GM18909 (cell line): ENCODE results near the gene GPR39.

Experiments used
- ATAC-seq: cut with Tn5 transposase; IDR thresholded peaks from one replicate; pipeline ENCODE4 v1.9.1; 2021; ENCODE audit warnings: mild to moderate bottlenecking; ENCODE audit not compliant: unreplicated experiment, poor library complexity

The GPR39 gene

DNA sequence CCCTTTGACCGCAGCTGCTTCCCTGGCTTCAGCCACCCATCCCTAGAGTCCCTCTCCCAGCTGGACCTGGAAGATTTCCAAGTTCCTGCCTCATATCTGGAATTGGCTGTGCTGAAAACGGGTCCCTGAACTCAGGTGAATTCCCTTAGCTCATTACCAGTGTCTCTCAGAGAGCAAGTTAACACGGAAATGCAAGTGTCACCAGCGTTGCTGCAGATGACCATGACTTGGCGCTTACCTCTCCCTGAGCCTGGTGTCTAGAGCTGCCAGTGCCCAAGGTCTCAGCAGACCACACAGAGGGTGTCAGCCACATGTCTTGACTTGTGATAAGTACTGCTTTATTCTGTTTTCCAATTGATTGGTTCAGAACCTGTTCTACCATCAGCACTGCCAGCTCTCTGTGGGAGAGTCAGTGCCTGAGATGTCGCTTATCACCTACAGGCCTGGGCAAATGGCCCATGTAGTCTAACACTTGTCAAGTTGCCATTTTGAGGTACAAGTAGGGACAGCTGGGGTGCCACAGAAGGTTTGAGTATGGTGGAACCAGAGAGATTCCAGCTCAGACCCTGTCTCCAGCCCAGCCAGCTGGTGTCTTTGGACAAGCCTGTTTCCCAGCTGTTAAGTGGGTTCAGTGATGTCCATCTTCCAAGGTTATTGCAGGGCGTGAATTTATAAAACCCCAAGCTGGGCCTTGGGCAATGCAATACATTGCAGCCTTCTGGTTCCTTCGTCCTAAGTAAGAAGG lies 204.7 kb downstream of the GPR39 start:
- ATAC-seq = no peak

DNA sequence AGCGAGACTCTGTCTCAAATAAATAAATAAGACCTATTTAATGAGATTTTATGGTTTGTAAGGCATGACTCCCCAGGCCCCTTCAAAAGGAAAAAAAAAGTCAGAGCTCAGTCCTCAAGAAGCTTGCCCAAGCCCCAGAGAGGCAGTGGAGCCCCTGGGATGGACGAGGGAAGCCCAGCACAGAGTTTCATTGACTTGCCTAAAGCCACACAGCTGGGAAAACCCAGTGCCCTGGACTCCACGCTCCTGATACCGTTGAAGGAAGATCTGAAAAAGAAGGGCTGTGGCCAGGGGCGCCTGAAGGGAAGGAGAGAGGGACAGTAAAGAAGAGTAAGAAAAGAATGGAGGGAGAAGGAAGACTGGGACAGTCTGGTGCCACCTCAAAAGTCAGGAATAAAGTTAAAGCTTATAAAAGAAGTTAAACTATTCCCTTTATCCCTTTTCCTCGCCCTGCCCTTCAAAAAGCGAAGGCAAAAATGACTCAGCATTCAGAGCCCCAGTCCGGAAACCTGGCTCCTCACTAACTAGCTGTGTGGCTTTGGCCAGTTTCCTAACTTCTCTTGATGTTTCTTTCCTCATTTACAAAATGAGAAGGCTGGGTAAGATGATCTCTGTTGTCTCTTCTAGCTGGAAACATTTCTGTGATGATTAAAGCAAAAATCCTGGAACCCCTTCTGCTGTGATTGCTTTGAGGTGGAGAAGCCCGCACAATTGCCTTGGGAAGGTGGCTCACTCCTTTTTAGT lies 206.7 kb downstream of the GPR39 start:
- ATAC-seq = no peak

DNA sequence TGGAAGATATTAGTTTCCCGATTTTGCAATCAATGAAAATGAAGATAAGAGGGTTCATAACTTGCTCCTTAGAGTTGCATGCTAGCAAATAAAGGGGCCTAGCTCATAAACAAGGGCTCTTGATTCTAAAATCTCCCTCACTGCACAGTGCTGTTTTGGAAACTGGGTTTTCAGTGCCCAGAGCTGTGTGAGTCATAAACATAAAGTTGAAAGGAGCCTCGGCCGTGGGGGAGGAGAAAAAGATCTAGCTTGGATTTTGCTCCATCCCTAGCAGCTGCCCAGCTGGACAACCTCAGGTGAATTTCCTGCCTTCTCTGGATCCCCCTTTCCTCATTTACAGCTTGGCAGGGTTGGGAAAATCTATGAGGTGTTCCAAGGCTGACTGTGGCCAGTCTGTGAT lies 210.9 kb downstream of the GPR39 start:
- ATAC-seq = no peak

DNA sequence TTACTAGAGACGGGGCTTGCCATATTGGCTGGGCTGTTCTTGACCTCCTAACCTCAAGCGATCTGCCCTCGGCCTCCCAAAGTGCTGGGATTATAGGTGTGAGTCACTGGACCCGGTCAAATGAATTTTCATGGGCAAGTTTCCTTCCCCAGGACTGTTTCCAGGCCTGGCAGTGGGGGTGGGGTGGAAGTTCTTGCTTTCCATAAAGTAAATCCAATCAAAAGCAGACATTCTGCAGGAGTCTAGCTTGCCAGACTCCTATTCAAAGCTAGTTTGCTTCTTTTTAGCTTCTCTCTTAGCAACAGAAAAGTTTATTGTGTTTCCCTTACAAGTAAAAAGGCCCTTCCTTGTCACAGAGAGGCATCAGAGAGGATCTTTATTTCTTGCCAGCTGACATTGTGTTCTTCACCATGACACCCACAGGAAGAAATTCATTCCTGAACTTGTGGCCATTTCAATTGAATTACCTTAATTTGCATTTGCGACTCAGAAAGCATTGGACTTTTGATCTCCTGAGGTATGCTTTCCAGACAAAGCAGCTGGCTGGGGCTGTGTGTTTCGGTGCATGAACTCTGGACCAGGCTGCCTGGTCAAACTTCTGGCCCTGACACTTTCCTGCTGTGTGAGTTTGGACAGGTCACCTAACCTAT lies 215.5 kb downstream of the GPR39 start:
- no peak for ATAC-seq

DNA sequence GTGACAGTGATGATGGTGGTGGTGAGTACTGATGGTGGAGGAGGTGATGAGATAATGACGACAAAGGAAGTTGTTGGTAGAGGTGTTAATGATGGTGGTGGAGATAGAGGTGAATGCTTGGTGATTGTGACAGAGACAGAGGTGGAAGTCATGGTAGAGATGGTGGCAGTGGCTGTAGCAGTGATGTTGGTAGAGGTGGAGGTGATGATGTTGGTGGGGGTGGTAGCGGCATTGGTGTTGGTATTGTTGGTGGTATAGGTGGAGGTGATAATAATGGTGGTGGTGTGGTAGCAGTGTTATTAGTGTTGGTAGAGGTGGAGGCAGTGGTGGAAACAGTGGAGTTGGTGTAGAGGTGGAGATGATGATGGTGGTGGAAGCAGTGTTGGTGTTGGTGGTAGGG lies 217.0 kb downstream of the GPR39 start:
- no peak for ATAC-seq

DNA sequence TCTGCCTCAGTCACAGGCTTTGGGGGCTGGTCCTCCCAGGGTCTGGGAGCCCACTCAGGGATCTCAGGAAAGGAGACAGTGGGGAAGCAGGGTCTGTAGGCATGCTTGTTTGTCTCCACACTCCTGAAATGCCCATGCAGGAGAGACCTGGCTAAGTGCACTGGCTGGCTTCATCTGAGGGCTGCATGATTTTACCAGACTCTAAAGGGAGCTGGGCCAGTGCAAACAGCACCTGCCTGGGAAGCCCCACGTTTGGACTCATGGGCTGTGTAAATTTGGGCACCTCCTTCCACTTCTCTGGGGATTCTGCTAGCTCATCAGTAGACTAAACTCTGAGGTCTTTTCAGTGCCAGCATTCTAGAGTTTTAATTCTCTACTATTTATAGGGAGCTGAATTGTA lies 219.7 kb downstream of the GPR39 start:
- no peak for ATAC-seq

DNA sequence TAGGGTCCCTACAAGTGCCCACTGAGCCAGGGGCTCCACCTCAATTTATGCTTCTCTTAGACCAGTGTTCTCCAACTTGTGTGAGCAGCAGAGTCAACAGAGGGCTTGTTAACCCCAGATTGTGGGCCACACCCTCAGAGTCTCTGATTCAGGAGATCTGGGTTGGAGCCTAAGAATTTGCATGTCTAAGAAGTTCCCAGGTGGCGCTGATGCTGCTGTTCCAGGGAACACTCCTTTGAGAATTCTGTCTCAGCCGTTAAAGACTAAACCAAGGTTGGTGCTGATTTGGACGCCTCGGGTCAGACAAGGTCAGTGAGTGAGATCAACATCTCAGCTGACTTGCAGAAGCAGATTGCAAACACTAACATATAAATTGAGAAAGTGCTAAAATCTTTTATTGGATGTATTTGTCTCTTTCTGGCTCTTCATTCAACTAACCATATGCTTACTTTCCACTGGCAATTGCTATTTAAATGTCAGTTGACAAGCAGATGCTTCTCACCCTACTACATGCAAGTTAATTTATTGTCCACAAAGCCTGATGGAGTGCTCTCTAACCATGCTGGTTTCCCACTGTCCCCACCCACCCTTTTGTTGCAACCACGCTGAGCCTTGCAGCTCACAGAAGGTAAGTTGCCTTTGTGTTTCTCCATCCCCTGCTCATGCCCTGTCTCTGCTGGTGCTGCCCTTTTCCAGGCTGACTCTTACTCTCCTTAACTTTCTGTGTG lies 221.9 kb downstream of the GPR39 start:
- ATAC-seq = no peak

DNA sequence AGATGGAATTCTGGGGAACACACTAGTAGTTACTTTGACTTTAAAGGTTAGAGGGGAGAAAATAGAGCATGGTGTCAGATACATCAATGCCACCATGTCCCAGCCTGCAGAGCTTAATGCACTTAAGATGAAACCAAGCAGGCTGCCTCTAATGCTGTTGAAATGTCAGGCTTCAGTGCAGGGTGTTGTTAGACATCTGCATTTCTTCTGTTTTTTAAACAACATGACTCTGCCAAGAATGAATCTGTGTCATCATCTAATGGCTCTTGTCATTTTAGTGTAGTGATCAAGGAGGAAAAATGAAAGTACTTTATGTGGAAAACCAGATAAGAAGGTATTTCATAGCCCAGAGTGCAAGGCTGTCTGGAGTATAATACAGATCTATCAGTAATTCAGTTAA lies 223.5 kb downstream of the GPR39 start:
- ATAC-seq = no peak

DNA sequence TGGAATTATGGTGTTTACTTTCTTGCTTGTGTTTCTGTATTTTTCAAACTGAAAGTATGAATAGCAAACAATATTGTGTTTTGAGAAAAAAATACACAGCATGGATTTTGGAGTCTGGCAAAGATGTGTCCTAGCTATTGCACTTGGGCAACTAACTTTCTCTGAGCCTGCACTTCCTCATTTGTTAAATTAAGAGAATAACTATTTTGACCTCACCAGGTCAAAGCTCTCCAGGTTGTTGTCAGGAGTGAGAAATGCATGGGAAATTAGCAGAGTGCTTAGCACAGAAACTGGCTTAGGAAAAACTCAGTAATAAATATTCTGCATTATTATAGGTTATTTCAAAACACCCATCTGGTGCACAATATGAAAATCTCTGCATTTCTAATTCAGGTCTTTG lies 225.2 kb downstream of the GPR39 start:
- no peak for ATAC-seq

DNA sequence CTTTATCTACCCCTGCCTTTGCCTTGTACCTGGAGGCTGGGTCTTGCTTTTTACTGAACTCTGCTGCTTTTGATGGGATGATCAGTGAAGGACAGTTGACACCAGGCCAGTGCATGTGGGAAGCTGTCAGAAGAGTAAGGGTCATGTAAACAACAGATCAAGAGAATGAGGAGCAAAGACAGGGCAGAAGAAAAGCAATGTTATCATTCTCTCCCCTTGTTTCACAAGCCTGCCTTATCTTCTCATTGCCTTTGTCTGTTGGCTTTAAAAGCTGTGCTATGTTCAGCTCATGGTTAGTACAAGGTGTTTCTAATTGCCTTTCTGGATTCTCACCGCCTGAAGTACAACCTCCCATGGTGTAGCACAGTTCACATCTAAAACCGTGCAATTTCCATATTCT lies 225.8 kb downstream of the GPR39 start:
- ATAC-seq = no peak

DNA sequence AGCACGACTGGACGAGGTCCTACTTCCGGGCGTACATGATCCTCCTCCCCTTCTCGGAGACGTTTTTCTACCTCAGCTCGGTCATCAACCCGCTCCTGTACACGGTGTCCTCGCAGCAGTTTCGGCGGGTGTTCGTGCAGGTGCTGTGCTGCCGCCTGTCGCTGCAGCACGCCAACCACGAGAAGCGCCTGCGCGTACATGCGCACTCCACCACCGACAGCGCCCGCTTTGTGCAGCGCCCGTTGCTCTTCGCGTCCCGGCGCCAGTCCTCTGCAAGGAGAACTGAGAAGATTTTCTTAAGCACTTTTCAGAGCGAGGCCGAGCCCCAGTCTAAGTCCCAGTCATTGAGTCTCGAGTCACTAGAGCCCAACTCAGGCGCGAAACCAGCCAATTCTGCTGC lies 228.6 kb downstream of the GPR39 start:
- ATAC-seq = no peak

DNA sequence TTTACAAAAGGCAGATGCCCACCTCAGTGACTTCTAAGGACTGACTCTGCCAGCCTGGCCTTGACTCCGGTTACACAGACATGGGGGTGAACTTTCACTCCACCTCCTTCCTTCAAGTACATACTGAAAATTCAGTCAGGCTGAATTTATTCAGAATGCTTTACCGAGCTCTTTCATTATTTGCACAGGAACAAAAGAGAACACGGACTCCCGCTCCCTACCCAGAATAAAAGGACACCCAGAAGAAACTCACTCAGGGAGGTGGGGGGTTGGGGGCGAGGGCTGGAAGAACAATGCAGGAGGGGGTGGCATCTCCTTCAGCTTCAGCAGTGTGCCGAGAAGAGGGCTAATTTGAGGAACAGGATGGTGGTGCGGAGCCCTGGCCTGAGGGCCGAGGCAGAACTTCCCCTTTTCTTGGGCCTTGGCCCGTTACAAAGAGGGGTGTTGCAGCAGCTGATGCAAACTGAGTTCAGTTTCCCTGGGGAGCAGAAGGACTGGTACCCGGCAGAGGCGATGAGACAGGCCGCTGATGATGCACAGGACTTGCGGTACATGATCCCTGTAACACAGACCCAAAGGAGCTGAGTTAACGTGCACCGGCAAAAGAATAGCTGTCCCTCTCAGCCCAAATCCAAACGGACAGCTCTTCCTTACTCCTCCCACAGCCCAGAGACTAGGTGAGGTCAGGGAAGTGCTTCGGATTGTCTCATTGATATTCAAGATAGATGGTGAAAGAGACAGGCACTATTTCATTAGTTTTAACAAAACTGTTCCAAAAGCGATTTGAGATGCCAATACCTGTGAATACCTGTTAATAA lies 229.3 kb downstream of the GPR39 start:
- ATAC-seq = no peak

DNA sequence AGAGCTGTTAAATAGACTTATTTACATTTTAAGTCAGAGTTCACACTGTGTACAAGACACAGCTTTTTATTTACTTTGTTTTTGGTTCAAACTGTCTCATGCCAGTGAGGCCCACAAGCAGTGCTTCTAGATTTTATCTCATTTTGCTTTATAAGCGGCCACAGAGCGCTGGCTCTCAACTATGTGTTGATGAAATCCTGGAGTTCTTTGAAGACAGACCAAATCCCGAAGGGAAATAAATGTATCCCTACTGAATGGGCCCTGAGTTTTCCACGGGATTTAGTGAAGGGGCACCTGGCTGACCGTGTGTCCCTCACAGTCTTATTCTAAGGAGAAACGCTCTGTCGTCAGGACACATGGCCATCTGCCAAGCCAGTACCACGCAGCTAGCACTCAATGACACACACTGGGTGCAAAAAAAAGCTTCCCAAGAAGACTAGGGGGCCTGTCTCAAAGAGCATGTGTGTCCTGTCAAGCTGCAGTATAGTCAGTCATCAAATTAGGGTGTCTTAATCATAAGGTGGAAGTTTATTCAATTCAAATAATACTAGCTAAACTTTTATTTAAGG lies 230.0 kb downstream of the GPR39 start:
- no peak for ATAC-seq

DNA sequence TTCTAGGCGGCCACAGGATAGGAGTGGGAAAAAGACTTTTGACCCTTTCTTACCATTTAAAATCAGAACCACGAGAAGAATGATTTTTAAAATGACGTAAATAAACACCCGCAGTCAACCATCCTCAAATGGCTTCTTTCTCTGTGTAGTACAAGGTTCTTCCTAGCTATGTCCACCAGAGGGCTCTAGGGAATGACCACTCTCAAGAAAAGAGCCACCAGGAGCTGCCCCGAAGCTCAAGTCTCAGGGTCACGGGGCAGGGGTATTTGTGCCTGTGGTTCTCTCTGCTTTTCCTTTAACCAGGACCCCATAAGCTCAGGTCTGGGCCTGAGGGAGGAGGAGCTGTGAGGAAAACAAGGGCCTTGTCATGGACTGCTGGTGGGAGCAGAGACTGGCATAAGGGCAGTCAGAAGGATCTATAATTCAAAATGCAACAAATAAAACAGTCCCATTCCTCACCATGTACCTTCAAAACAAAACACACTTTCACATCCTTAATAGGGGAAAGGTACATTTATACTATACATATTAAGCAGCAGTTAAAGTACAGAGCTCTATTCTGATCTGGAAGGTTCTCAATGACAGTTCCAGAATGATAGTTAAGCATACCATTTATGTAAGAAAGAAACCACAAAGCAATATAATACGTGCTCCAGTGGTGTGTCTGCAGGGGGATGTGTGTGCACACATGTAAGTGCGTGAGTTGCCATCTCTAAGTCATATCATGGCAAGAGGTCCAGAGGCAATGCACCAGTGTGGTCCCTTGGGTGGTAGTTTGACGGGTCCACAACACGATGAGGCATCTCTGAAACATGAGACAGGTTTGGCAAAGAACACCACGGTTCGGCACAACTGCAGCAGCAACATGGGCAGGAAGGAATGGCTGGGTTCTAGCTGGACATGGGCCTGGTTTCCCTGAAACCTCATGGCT lies 234.8 kb downstream of the GPR39 start:
- ATAC-seq = peak; percentile 45

DNA sequence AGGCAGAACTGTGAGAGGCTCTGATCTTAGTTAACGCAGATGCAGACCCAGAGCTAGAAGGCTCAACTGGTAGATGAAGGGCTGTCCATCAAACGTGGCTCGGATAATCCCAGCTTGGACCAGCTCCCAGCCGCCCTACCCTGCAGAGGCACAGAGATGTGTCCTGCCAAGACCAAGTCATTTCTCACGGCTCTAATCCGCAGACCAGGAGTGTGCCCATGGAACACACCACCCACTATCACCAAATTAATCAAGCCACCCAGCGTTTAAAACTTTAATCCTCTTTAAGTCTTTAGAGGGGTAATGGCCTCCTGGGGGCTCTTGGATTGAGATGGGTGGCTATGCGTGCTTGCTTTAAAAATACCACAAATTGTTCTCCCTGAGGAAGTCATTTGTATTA lies 235.9 kb downstream of the GPR39 start:
- ATAC-seq = no peak

DNA sequence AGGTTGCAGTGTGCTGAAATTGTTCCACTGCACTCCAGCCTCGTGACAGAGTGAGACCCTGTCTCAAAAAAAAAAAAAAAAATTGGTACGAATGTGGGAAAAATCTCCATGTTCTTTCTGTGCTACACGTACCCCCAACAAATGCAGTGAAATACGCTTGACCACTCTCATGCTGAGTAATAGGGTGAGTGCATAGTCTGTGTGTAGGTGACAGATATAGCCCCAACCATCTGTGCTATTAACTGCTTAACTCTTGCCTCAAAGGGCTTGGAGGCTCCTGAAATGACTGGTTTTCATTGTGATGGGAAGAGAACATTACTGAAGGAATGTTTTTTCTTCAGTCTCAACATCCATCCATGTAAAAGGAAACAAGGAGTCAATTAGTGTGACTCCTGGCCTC lies 237.7 kb downstream of the GPR39 start:
- ATAC-seq = no peak

DNA sequence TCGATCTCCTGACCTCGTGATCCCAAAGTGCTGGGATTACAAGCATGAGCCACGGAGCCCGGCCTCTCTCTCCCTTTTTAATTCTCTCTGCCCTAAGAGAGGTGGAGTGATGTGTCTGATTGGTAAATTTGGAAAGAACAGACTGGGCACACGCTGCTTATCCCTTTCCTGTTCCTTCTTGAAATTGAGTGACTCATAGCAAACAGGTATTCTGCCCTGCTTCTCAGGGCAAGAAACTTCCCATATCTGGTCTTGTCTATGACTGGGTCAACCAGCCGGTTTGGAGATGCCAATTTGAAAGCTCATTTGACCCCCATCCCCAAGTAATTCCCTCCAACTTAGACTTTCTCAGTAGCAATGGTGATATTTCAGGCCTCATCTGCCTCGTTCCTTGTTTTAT lies 238.4 kb downstream of the GPR39 start:
- ATAC-seq = no peak

DNA sequence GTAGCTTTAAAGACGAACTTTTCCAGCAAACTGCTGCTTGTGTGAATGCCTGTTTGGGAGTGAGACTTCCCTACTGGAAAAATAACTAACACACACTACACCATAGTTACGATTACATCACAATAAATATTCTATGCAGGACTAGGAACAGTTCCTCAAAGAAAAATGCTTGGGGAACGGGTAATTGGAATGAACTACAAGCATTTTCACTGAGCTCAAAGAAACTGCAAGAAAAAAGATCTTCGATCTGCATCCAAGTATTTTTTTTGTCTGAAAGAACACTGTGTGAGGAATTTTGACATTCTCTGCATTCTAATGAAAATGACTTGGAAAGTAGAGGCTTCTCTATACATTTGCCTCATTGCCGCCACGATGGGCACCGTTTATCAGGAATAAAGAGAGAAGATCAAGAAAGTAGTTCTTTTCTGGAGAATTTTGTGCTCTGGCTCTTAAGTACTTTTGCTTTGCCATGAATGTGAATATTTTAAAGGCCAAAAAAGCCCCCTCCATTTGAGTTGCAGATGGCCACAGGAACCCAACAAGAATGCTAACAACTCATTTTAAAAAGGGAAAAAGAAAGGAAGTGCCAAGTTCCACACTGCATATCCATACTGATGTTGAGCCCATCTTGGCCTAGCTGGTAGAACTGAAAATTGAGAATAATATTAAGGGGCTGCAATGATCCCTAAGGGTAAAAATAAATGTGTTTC lies 239.8 kb downstream of the GPR39 start:
- ATAC-seq = no peak
